Stimulated activated CD4-positive, alpha-beta T cell treated with anti-CD3 and anti-CD28 coated beads, Interleukin-12 subunit alpha, Interleukin-12 subunit beta, amount 100 ng/mL, for 48 hours (primary cell): ENCODE measurements around the gene NBR1.
"Not testable (repeated sequence)": the region's sequence is repeated elsewhere in the genome, so short reads cannot be mapped to it uniquely, and the experiment has no call there.

Experiments used
- DNase-seq, 3 donors: peaks; one replicate each; pipeline ENCODE4 v3.0.0-alpha.2; 2020; ENCODE audit warnings: low read depth in 2 of 3, low spot score in 1 of 3

The NBR1 gene

DNA sequence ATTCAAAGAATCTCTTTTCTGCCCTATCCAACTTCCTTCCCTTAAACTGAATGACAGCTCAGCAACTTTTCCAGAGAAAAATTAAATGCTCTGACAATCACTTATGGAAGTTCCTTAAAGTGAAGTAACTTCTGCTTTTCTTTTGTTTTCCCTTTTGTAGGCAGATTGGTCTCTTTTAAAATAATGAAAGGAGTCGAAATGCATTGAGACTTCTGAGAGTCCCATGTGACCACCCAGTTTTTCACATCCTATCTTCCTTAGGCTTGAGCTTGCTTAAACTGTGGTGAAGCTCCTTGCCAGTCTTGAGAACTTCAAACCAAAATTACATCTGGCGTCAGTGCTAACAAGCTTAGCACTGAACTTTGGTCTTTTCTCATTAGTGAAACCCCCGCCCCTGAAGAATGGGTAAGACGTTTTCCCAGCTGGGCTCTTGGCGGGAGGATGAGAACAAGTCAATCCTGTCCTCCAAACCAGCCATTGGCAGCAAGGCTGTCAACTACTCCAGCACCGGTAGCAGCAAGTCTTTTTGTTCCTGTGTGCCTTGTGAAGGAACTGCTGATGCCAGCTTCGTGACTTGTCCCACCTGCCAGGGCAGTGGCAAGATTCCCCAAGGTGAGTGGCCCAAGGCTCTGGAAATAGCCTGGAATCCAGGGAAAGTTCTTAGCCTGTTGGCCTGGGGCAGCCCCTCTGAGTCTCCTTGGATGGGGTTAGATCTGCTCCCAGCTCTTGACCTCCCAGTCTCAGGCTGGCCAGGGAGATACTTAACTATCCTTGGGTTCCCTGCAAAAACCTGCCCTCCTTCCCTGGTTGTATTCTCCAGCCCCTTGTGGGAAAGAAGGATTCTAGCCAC, 41.9 kb downstream of the NBR1 start:
- no peak for DNase-seq

DNA sequence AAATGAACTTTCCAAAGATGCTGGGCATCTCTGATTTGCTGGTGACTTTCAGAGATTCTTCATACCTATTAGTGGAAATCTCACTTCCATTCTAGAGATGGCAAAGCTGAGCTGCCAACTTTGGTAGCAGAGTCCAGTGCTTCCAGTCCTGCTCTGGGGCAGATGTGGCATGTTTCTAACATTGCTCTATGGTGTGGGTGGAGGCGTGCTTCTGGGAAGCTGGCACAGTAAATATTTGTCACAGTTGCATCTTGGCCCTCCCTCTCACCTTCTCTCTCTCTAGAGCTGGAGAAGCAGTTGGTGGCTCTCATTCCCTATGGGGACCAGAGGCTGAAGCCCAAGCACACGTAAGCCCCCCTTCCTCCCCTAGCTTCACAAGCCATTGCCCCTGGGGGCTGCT, 42.5 kb downstream of the NBR1 start:
- no peak for DNase-seq

DNA sequence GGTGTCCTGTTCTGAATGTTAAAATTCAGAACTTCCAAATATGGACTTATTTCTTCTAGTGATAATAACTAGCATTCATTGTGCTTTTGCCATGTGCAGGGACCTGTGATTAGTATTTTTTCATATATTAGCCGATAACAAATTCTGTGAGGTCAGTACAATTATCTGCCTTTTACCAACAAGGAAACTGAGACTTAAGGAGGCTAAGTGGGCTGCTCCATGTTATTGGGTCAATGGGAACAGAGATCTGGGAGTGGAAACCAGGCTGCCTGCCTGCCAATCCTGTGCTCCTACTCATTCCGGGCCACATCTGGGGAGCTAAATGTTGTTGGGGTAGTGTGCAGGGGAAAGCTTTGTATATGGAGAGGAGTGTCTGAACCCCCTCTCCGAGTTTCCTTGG, 44.3 kb downstream of the NBR1 start:
- DNase-seq = no peak

DNA sequence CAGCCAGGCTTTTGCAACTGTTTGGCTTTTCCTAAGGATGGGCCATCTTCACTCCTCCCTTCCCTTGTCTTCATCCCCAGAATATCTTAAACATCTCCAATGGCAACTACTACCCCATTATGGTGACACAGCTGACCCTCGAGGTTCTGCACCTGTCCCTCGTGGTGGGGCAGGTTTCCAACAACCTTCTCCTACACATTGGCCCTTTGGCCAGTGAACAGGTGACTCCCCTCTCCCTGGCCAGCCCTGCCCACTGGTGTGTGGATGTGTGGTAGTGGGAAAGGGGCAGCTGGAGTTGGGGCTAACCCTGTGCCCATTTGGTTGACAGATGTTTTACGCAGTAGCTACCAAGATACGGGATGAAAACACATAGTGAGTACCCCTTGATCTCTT, 45.4 kb downstream of the NBR1 start:
- no peak for DNase-seq

DNA sequence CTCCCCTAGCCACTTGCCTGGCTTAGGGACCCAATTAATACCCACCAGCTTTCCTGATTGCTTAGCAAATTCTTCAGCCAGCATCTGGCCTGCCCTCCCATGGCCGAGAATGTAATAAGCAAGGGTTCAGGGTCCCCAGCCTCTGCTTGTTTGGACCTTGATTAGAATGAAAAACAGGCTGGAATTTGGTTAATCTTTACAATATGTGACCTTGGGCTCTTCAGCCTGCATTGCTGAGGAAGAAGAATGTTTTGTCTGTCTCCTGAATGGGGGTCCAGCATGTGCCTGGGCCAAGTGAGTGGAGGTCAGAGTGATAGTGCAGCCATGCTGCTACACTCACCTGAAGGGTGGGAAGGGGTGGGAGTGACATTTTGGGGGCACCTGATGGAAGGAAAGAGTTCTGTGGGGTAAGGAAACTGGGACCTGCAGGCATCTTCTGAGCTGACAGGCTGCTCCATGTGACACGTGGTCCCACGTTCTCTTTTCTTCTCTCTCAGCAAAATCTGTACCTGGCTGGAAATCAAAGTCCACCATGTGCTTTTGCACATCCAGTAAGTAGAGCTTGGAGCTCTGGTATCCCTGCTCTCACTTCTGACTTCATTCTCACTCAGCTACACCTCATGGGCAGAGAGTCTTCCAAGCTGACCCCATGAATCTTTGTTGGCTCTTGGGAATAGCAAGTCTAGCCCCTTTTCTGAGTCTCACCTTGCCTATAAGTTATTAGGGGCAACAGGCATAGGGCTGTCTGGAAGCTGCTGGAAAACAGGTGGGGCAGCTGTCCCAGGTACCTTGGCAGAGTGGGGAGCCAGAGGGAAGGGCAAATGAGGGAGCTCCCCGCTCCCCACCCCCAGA, 46.0 kb downstream of the NBR1 start:
- DNase-seq = no peak

DNA sequence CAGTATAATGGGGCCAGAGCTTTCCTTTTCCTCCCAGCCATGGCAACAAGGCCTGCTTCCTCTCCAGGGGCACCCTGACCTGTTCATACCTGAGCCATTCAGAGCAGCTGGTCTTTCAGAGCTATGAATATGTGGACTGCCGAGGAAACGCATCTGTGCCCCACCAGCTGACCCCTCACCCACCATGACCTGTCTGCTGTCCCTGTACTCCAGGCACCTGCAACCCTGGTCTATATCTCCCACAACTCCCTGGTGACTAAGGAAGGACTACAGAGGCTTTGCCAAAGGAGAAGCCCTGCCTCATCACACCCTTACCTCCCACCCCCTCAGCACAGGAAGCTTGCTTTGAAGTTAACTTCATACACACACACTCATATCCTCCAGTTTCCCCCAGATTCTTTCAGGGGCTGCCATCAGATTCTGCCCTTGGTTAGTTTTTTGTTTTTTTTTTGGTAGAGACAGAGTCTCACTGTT, 46.6 kb downstream of the NBR1 start:
- DNase-seq = no peak

DNA sequence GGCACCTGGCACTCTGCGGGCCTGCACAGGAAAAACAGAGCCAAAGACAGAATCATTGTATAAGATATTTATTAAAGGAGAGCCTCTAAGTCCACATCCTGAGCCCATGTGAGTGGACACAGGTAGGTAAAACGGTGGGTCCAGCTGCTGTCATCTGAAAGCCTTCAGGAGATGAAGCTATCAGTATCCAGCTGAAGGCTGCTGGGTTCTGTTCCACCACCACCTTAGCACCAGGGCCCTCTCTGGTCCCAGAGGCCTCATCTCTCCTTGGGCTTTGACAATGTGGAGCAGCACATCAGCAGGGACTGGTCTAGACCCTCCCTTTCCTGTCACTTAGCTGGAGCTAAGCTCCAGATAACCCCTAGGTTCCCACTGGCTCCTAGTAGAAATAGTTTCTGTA, 48.0 kb downstream of the NBR1 start:
- no peak for DNase-seq

DNA sequence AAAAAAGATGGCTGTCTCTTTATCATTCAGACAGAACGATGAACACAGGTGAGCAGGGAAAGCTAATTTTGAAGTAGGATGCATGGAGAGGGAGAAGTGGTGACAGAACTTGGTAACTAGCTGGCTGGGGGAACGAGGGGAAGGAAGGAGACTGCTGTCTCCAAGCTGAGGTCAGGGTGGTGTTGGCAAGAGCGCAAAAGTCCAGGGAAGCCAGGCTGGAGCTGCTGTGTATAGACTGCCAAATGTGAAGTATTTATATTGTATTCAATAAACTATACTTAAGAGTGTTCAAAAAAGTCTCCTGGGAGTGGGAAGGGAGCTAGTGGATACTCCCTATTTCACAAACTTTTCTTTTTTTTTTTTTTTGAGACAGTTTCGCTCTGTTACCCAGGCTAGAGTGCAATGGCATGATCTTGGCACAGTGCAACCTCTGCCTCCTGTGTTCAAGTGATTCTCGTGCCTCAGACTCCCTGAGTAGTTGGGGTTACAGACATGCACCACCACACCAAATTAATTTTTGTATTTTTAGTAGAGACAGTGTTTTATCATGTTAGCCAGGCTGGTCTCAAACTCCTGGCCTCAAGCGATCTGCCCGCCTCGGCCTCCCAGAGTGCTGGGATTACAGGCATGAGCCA, 48.8 kb downstream of the NBR1 start:
- no peak for DNase-seq

DNA sequence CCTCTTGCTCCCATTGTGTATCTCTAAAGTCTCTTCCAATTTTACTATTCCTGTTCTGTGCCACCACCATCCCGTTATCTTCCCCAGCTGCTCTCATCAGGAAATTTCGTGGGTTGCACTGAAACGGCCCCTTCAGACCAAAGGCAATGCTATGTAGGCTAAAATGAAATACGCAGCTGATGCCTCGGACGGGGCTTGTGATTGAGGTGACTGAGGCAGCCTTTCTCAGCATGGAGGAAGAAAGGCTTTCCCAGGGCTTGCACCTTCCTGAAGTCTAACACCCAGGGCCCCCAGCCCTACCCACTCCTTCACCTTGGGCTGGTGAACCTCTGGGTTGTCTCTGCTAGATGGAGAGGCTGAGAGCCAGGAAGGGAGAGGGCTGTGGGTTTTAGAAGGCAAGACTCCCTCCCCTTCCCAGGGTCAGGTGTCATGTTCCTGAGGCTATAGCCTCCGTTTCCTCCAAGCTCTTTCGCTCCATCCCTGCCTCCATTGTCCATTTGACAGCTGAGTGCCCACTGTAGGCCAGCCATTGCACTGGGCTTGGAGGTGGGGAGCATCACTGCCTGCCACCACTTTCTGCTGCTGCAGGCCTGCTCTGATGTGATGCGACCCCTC, 49.6 kb downstream of the NBR1 start:
- no peak for DNase-seq

DNA sequence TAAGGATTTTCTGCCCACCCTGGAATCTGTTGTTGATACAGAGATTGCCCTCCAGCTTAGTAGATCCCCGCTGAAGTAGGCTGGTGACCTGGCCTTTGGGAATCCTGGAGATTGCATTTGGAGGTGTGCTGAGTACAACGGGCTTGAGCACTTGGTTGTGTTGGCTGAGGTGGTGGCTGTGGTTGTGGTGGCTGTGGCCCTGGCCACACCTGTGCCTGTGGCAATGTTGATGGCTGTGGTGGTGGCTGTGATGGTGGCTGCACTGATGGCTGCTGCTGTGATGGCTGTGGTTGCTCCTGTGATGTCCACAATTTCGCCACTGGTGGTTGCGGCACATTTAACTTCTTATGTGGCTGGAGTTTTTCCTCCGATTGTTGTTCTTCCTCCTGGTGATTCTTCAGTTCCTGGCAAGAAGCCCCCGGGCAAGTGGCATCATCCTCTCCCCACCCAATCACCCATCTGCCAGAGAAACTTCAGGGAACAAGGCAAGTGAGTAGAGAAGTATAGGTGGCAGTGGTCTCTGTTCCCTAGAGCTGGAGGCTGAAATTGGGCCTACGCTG, 53.2 kb downstream of the NBR1 start:
- DNase-seq = no peak

DNA sequence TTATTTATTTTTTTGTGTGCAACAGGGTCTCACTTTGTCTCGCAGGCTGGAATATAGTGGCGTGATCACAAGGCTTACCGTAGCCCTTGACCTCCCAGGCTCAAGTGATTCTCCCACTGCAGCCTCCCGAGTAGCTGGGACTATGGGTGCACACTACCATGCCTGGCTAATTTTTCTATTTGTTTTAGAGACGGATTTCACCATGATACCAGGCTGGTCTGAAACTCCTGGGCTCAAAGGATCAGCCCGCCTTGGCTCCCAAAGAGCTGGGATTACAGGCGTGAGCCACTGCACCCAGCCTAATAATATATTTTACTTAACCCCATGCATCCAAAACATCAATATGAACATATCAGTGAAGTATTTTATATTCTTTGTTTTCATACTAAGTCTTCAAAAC, 55.4 kb downstream of the NBR1 start:
- no peak for DNase-seq

DNA sequence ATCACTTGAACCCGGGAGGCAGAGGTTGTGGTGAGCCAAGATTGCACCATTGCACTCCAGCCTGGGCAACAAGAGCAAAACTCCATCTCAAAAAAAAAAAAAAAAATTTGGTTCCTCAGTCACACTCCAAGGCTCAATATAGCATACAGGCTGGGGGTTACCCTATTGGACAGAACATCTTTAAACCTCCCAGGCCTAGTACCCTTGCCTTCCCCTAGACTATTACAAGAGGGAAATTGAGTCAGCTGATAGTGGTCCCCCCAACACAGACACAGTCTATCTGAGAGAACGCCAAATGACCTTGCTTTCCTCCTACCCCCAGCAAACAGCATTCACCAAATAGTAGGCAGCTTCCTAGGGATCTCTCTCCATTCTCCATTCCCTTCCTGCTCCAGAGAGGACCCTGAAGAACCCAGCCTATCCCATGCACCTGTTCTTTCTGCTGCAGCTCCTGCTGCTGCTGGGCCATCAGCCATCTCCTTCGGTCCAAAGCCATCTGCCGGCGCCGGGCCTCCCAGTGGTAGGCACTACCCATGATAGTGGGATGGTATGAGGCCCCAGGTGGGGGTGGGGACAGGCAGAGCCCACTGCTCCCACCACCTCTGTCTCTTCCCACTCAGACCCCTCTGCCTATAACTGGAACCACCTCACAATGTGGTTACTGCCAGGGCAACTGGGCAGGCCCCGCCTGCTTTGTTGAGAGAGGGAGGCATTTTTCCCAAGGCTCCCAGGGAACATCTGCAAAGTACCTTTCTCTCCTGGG, 57.2 kb downstream of the NBR1 start, which contains the start of gene CCDC200:
CCDC200 (minus strand) TSS at position 604 of the 763 bp plus-strand sequence; CDS start at position 535, 69 bp downstream.
- not testable (repeated sequence) for DNase-seq

DNA sequence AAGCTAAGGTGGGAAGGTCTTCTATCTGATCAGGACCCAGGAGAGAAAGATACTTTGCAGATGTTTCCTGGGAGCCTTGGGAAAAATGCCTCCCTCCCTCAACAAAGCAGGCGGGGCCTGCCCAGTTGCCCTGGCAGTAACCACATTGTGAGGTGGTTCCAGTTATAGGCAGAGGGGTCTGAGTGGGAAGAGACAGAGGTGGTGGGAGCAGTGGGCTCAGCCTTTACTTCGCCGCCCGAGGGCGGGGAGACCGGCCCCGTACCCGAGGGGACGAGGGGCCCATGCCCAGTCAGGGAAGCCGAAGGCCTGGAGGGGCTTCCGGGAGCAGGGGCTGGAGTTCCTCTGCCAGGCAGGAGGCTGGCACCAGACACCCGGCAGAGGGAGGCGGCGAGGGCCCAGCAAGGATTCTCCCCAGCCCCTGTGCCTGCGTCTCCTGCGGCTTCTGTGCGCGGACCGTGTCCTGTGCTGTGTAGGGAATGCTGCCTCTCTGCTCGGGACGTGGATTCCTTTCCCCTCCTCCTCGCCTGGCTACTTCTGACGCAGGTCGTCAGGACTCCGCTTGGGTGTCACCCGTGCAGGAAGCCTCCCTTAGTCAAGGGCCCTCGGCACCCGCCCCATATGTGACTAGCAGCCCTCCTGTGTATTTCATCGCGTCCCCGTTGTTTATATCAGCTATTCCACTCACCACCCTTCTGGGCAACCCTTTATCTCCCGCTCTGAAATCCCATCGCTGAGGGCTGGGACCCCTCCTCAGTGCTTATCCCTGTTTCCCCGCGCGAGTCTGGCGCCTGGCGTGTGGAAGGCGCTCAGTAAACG, 60.4 kb downstream of the NBR1 start:
- DNase-seq = not testable (repeated sequence)

DNA sequence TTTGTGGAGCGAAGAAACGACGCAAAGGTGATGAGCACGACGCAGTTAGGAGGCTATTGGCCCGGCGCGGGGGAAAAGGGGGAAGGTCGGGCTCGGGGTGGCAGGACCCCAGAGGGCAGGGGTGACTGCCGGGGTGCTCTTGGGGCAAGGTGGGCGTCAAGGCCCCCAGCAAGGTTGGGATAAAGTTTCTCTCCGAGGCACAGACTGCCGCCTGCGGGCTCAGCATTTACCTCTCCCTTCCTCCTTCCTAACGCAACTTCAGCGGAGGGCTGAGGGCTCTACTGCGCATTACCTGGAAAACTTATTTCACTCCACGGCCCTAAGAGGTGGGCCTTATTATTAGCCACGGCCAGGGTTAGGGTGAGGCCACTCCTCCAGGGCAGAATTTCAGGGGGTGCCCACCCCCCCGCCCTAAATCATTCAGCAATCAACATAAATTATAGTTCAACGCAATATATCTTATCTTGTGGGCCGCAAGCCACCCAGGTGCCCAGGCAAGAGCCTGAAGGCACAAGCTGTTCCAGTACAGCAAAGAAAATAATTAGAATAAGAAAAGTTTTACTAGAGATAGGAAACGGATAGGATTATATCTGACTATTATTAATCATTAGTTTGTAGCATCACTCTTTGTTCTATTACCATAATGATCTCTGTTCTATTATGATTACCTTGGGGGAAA, 61.1 kb downstream of the NBR1 start:
- not testable (repeated sequence) for DNase-seq

DNA sequence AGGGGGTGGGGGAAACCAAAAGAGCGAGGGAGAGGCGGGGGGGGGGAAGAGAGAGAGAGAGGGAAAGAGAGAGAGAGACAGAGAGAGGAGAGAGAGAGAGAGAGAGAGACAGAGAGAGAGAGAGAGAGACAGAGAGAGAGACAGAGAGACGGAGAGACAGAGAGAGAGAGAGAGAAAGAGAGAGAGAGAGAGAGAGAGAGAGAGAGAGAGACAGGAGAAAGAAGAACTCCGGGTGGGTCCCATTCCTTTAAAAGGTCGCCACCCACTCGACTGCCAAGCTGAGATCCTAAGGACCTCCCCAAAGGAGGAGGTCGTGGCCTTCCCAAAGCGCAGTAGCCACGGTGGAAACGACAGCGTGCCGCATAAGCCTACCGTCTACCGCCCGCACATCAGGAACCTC, 62.2 kb downstream of the NBR1 start:
- DNase-seq = not testable (repeated sequence)

DNA sequence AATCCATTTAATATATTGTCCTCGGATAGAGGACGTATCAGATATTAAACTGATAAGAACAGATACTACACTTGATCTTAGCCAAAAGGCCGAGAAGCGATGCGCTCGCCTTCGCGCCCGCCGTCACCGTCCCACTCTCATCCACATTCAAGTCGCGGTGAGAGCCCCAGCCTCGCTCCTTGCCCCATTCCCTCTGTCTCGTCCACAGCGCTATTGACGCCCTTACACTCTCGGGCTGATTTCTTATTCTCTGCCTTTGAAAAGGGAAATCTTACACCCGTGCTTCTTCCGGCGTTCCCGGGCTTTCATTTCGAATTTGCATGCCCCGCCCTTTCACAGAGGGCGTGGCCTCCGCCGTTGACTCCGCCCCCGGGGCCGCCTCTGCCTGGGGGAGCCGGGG, 62.9 kb downstream of the NBR1 start, which contains the start of gene RNU2-1:
RNU2-1 (minus strand) TSS at position 101 of the 400 bp plus-strand sequence.
- DNase-seq = not testable (repeated sequence)

DNA sequence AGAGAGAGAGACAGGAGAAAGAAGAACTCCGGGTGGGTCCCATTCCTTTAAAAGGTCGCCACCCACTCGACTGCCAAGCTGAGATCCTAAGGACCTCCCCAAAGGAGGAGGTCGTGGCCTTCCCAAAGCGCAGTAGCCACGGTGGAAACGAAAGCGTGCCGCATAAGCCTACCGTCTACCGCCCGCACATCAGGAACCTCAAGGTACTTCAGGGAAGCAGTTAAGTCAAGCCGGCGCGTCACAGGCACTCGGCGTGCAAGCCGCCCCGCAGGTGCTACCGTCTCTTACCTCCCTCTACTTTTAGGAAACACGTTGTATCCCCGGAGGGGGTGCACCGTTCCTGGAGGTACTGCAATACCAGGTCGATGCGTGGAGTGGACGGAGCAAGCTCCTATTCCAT, 68.6 kb downstream of the NBR1 start:
- DNase-seq = not testable (repeated sequence)

DNA sequence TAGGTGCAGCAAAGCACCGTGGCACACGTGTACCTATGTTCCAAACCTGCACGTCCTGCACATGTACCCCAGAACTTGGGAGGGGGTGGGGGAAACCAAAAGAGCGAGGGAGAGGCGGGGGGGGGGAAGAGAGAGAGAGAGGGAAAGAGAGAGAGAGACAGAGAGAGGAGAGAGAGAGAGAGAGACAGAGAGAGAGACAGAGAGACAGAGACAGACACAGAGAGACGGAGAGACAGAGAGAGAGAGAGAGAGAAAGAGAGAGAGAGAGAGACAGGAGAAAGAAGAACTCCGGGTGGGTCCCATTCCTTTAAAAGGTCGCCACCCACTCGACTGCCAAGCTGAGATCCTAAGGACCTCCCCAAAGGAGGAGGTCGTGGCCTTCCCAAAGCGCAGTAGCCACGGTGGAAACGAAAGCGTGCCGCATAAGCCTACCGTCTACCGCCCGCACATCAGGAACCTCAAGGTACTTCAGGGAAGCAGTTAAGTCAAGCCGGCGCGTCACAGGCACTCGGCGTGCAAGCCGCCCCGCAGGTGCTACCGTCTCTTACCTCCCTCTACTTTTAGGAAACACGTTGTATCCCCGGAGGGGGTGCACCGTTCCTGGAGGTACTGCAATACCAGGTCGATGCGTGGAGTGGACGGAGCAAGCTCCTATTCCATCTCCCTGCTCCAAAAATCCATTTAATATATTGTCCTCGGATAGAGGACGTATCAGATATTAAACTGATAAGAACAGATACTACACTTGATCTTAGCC, 69.8 kb downstream of the NBR1 start:
- not testable (repeated sequence) for DNase-seq
